SU-DHL-6 (cell line): ENCODE measurements around the gene C1orf21.

Source experiments
- H2AFZ ChIP-seq: fragments of 200-600 bp; sonication (generic); 2 replicates; pipeline ENCODE4 v1.6.1; 2014; ENCODE audit warnings: low read depth, mild to moderate bottlenecking, moderate library complexity, mixed read lengths, antibody characterized with exemption, low read length; ENCODE audit not compliant: severe bottlenecking
- H3F3A ChIP-seq: fragments of 200-600 bp; shearing (Covaris generic); 2 replicates; pipeline ENCODE4 v1.6.0; 2016; ENCODE audit warnings: antibody characterized with exemption, mild to moderate bottlenecking; ENCODE audit not compliant: insufficient read depth
- H3K27ac ChIP-seq: fragments of 200-600 bp; sonication (generic); 2 replicates; pipeline ENCODE4 v1.5.1; 2016; ENCODE audit warnings: low read depth, mild to moderate bottlenecking, low read length, moderate library complexity, mixed read lengths
- H3K27me3 ChIP-seq: fragments of 200-600 bp; sonication (generic), shearing (Covaris generic); 2 replicates; pipeline ENCODE4 v1.6.0; 2014; ENCODE audit warnings: mild to moderate bottlenecking, low read length
- H3K36me3 ChIP-seq: fragments of 200-600 bp; sonication (generic); 2 replicates; pipeline ENCODE4 v1.6.1; 2014; ENCODE audit warnings: mild to moderate bottlenecking, low read length, mixed read lengths
- H3K4me2 ChIP-seq: fragments of 300-600, 200-600 bp; shearing (Covaris generic), sonication (generic); 2 replicates; pipeline ENCODE4 v1.6.0; 2014; ENCODE audit warnings: low read length, low read depth, mild to moderate bottlenecking; ENCODE audit not compliant: poor library complexity, severe bottlenecking
- H3K4me3 ChIP-seq: fragments of 200-600 bp; sonication (generic); 2 replicates; pipeline ENCODE4 v1.5.1; 2014; ENCODE audit warnings: antibody characterized with exemption, low read length, mild to moderate bottlenecking, mixed read lengths; ENCODE audit not compliant: insufficient read depth, poor library complexity, severe bottlenecking
- H3K79me2 ChIP-seq: fragments of 200-600 bp; sonication (generic); 2 replicates; pipeline ENCODE4 v1.6.1; 2014; ENCODE audit warnings: mild to moderate bottlenecking, low read length, moderate library complexity; ENCODE audit not compliant: insufficient read depth
- H3K9ac ChIP-seq: fragments of 200-600 bp; sonication (generic); 2 replicates; pipeline ENCODE4 v1.7.0; 2014; ENCODE audit warnings: mild to moderate bottlenecking, low read length
- H3K9me2 ChIP-seq: fragments of 200-600 bp; sonication (generic); replicated peaks from 2 replicates; pipeline ENCODE4 v1.6.1; 2014; ENCODE audit warnings: low read length; ENCODE audit not compliant: insufficient read depth
- H3K9me3 ChIP-seq: fragments of 200-600 bp; sonication (generic); 2 replicates; pipeline ENCODE4 v1.6.1; 2014; ENCODE audit warnings: low read length, mixed read lengths; ENCODE audit not compliant: insufficient read depth
- H4K20me1 ChIP-seq: fragments of 200-600 bp; sonication (generic); 2 replicates; pipeline ENCODE4 v1.6.1; 2014; ENCODE audit warnings: low read depth, mild to moderate bottlenecking, antibody characterized with exemption, low read length, moderate library complexity, mixed read lengths
- CTCF ChIP-seq: fragments of 200-600 bp; sonication (generic); IDR thresholded peaks from one replicate; pipeline ENCODE4 v1.5.1; 2017; ENCODE audit warnings: antibody characterized with exemption, mild to moderate bottlenecking, low read length, moderate library complexity; ENCODE audit not compliant: insufficient read depth, poor library complexity, severe bottlenecking
- EZH2phosphoT487 ChIP-seq: fragments of 200-600 bp; sonication (generic), shearing (Covaris generic); conservative IDR thresholded peaks from 2 replicates; pipeline ENCODE4 v1.6.1; 2018; ENCODE audit warnings: mild to moderate bottlenecking, antibody characterized with exemption, low read length, moderate library complexity, mixed read lengths

The C1orf21 gene

DNA sequence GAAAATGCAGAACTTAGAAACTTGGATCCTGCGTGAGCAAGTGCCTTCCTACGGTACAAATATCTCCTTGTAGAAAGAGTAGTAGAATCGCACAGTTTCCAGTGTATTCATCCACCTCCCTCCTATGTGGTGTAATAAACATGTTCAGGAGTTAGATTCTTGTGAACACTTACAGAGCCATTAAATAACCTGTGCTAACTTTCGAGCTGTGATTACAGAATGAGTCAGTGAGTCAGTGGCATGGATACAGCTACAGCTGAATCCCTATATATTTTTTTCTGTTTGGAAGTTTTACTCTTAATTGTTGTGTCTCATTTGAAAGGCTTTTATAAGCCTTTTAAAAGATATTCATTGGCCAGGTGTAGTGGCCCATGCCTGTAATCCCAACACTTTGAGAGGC, 219.1 kb downstream of the C1orf21 start:
- no peaks in the 10 kb centered on the region for H3K79me2 ChIP-seq
- H3K9me3 ChIP-seq: no peaks in the 10 kb centered on the region
- H3K27me3 ChIP-seq: no peaks in the 10 kb centered on the region
- H4K20me1 ChIP-seq: no peaks in the 10 kb centered on the region
- H3K9me2 ChIP-seq: no peaks in the 10 kb centered on the region
- H3F3A ChIP-seq: no peaks in the 10 kb centered on the region
- no peak overlapping the region for H3K4me2 ChIP-seq
- H3K4me3 ChIP-seq: no peak overlapping the region
- H3K36me3 ChIP-seq: no peaks in the 10 kb centered on the region
- no peak overlapping the region for H3K27ac ChIP-seq
- no peak overlapping the region for H3K9ac ChIP-seq
- TF ChIP-seq EZH2phosphoT487: no peak
- H2AFZ ChIP-seq: no peak overlapping the region

DNA sequence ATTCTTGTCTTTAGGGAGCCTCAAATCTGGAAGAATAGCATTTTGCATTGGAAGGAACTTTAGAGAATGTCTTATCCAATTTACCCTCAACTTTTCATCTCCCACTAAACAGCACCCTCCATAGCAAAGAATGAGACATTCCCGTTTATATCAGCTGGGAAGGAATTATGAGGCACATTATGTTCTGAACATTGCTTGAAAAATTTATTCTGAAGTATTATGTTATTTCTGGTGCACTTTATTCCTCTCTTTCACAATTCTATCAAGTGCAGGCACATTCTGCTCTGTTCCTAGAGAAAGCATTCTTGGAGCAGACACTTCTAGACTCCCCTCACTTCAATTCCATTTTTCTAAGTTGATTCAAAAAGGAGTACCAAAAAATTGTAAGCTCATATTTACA, 220.0 kb downstream of the C1orf21 start:
- Histone ChIP-seq H3K79me2 (no peaks in the 10 kb centered on the region), H3K36me3 (no peaks in the 10 kb centered on the region), H3K4me3 (no peak overlapping the region), H4K20me1 (no peaks in the 10 kb centered on the region), H2AFZ (no peak overlapping the region), H3K9me2 (no peaks in the 10 kb centered on the region), H3F3A (no peaks in the 10 kb centered on the region), H3K9ac (no peak overlapping the region), H3K27me3 (no peaks in the 10 kb centered on the region), H3K27ac (no peak overlapping the region), H3K9me3 (no peaks in the 10 kb centered on the region), H3K4me2 (no peak overlapping the region)
- TF ChIP-seq EZH2phosphoT487 (no peak), CTCF (no peak)

- Histone ChIP-seq H3K36me3 (no peaks in the 10 kb centered on the region), H3F3A (no peaks in the 10 kb centered on the region), H3K9ac (no peak overlapping the region), H3K27ac (no peak overlapping the region), H3K79me2 (no peaks in the 10 kb centered on the region), H2AFZ (no peak overlapping the region), H3K4me3 (no peak overlapping the region), H3K9me2 (no peaks in the 10 kb centered on the region), H3K27me3 (no peaks in the 10 kb centered on the region), H3K9me3 (no peaks in the 10 kb centered on the region), H3K4me2 (no peak overlapping the region), H4K20me1 (no peaks in the 10 kb centered on the region)
- TF ChIP-seq CTCF (no peak), EZH2phosphoT487 (no peak)
Measured at GRCh38 chr1:184608581-184608980, 221.8 kb downstream of the C1orf21 start.

DNA sequence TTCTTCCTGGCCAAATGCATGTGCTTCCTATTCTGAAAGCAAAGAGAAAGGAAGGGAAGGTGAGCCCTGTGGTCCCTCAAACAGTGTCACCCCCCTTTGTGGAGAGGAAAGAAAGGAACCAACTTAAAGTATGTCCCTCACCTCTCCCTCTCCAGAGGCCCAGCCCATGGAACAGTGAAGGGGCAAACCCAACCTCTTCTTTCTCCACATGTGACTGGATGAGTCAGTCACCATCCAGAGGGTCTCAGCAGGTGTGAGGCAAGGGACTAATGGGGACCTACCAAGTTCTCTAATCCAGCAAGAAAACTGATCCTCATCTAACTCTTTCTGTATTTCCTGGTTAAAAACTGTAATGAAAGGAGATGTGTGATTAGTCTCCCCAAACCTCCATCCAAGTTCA, 222.2 kb downstream of the C1orf21 start:
- Histone ChIP-seq H2AFZ (no peak overlapping the region), H3K79me2 (no peaks in the 10 kb centered on the region), H3K4me3 (no peak overlapping the region), H3K36me3 (no peaks in the 10 kb centered on the region), H3K9ac (no peak overlapping the region), H4K20me1 (no peaks in the 10 kb centered on the region), H3K4me2 (no peak overlapping the region), H3K9me2 (no peaks in the 10 kb centered on the region), H3F3A (no peaks in the 10 kb centered on the region), H3K27me3 (no peaks in the 10 kb centered on the region), H3K27ac (no peak overlapping the region), H3K9me3 (no peaks in the 10 kb centered on the region)
- TF ChIP-seq CTCF: no peak
- no peak for TF ChIP-seq EZH2phosphoT487
